Activated CD4-positive, alpha-beta T cell treated with anti-CD3 and anti-CD28 coated beads, Interleukin-2, amount 50 U/mL, for 24 hours (primary cell): ENCODE data around the gene HIVEP3.

Experiments
- DNase-seq, 2 donors: peaks; one replicate each; pipeline ENCODE4 v3.0.0-alpha.2; 2020; ENCODE audit warnings: low read depth in 1 of 2, low spot score in 1 of 2

HIVEP3 gene

GRCh38 chr1:41640756-41641474 is 277.8 kb downstream of the HIVEP3 start:
- no peak for DNase-seq

GRCh38 chr1:41640141-41640751 is 278.5 kb downstream of the HIVEP3 start:
- no peak for DNase-seq

- DNase-seq: no peak
These were observed 279.3 kb downstream of the HIVEP3 start for GRCh38 chr1:41639332-41639936.

GRCh38 chr1:41638086-41639024 is 280.4 kb downstream of the HIVEP3 start:
- no peak for DNase-seq

- no peak for DNase-seq
These were observed 281.4 kb downstream of the HIVEP3 start for GRCh38 chr1:41637367-41637766.

GRCh38 chr1:41633764-41634163 is 285.0 kb downstream of the HIVEP3 start:
- DNase-seq: no peak

GRCh38 chr1:41632781-41633575 is 285.7 kb downstream of the HIVEP3 start:
- DNase-seq: no peak

- no peak for DNase-seq
These were observed 286.8 kb downstream of the HIVEP3 start for GRCh38 chr1:41631971-41632370.

GRCh38 chr1:41631154-41631553 is 287.6 kb downstream of the HIVEP3 start:
- no peak for DNase-seq

- no peak for DNase-seq
These were observed 289.2 kb downstream of the HIVEP3 start for GRCh38 chr1:41629571-41629970.

- no peak for DNase-seq
These were observed 289.6 kb downstream of the HIVEP3 start for GRCh38 chr1:41629141-41629540.

- DNase-seq: no peak
These were observed 291.0 kb downstream of the HIVEP3 start for GRCh38 chr1:41627491-41628280.

GRCh38 chr1:41626616-41627375 is 291.9 kb downstream of the HIVEP3 start:
- DNase-seq: peak in 1 of 2 donors; percentile 37

GRCh38 chr1:41626146-41626545 is 292.6 kb downstream of the HIVEP3 start:
- DNase-seq: no peak

- no peak for DNase-seq
These were observed 295.0 kb downstream of the HIVEP3 start for GRCh38 chr1:41623736-41624135.

GRCh38 chr1:41622859-41623732 is 295.6 kb downstream of the HIVEP3 start:
- no peak for DNase-seq

GRCh38 chr1:41622402-41622801 is 296.3 kb downstream of the HIVEP3 start:
- DNase-seq: no peak

- DNase-seq: no peak
These were observed 296.9 kb downstream of the HIVEP3 start for GRCh38 chr1:41621791-41622190.
